22Rv1 (cell line): Measurements from ENCODE around the gene ABCC4.

Source experiments
- CTCF ChIP-seq: fragments of 450-650 bp; IDR thresholded peaks from 2 replicates; pipeline ENCODE4 v1.5.1; 2017; ENCODE audit warnings: mild to moderate bottlenecking
- ZFX ChIP-seq: fragments of 450-650 bp; IDR thresholded peaks from 2 replicates; pipeline ENCODE4 v1.6.1; 2017; ENCODE audit warnings: antibody characterized with exemption, borderline replicate concordance

DNA sequence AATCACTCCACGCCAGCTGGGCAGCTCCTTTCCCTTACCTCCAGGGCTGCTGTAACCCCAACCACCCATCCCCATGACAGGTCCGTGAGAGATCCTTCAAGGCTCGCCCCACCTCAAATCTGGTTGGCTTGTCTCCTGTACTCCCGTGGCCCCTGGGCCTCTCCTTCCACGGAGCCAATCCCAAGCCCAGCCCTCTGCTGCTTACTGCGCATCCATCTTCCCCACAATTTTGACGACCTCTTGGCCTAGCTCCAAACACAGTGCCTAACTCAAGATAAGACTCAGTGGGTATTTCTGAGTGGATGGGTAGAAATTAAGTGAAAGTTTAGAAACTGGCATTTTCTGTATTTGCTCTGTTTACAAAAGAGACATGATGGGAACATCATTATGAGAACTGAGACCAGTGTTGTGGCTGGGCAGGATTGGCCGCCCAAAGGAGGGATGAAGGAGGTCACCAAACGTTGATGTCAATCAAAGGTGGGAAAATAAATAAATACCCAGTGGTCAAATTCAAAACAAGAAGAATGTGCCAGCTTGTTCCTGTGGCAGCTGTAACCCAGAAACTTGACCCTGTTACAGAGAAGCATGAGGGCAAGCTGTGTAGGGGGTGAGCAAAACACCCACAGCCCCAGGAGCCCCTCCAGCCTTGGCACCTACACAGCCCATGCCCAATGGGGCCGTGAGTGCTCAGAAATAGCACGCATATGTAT lies 162.2 kb downstream of the ABCC4 start:
- TF ChIP-seq CTCF = no peak
- no peak for TF ChIP-seq ZFX
